ENCODE measurements around the gene LRRC58.
"Not testable (repeated sequence)": the region's sequence is repeated elsewhere in the genome, so short reads cannot be mapped to it uniquely, and the experiment has no call there.

GRCh38 chr3:120323761-120324160, 25.4 kb downstream of the LRRC58 start:
- TF ChIP-seq, protein P1, sequence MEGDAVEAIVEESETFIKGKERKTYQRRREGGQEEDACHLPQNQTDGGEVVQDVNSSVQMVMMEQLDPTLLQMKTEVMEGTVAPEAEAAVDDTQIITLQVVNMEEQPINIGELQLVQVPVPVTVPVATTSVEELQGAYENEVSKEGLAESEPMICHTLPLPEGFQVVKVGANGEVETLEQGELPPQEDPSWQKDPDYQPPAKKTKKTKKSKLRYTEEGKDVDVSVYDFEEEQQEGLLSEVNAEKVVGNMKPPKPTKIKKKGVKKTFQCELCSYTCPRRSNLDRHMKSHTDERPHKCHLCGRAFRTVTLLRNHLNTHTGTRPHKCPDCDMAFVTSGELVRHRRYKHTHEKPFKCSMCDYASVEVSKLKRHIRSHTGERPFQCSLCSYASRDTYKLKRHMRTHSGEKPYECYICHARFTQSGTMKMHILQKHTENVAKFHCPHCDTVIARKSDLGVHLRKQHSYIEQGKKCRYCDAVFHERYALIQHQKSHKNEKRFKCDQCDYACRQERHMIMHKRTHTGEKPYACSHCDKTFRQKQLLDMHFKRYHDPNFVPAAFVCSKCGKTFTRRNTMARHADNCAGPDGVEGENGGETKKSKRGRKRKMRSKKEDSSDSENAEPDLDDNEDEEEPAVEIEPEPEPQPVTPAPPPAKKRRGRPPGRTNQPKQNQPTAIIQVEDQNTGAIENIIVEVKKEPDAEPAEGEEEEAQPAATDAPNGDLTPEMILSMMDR (IDR thresholded peaks at IDR 0.05; ENCODE audit: low read depth, low read length): not testable (repeated sequence)
- TF ChIP-seq EZH2phosphoT487 (IDR thresholded peaks at IDR 0.05; ENCODE audit: low read depth): not testable (repeated sequence)

Data from OCI-LY3 (cell line).